ENCODE results near the gene TMEM175. TPM values are rescaled to one million over a fixed set of nuclear protein-coding genes. Genes with fewer than 3 reads are reported as not detected.

TMEM175 gene
- total and polyA plus RNA-seq, 2 of the 4 experiments (the other 2 are of a cell fraction) = 7.7 to 41.9 TPM

DNA sequence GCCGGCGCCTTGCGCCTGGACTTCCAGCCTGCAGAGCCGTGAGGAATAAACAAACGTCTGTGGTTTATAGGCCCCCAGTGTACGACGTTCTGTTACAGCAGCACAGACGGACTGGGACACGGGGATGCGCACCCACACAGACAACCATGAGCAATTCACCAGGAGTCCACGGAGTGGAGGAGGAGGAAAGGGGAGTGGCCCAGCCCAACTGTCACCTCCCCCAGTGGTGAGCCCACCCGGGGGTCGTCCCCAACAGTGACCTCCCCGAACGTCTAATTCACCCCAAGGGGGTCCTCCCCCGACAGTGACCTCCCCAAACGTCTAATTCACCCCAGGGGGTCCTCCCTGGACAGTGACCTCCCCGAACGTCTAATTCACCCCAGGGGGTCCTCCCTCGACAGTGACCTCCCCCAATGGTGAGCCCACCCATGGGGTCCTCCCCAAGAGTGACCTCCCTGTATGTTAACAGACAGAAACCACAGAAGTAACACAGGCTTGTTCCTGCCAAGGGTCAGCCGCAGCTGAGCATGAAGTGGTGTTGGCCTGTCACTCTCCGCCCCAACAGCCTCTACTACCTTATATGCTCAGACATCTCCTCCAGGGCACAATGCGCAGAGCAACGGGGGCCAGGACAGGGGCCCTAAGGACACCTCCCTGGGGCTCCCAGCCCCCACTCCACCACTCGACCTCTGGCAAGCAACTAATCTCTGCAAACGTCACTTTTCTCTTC is 6.3 kb upstream of the TMEM175 start:
- peaks cover 88% of the 10 kb centered on the region for H4K20me1 ChIP-seq (ENCODE audit: insufficient read depth, low read length)
- no peak for ATAC-seq (ENCODE audit: low read depth)
- peaks cover 20% of the 10 kb centered on the region for H3K4me1 ChIP-seq (ENCODE audit: control insufficient read depth, insufficient read depth, low read length)
- no peak overlapping the region for H4K91ac ChIP-seq (ENCODE audit: insufficient read depth, low read depth, low read length)
- no peak overlapping the region for H4K5ac ChIP-seq (ENCODE audit: low read depth, low read length)
- no peak overlapping the region for H2AFZ ChIP-seq (replicated peaks; ENCODE audit: low read length, poor library complexity)
- H2AK5ac ChIP-seq (ENCODE audit: low read depth, low read length) = no peak overlapping the region
- H3K27me3 ChIP-seq (ENCODE audit: control insufficient read depth, insufficient read depth, low read length) = no peaks in the 10 kb centered on the region
- ChIA-PET CTCF (no interaction called here), POLR2A (ENCODE audit: unreplicated experiment) (no interaction called here)
- H2AK9ac ChIP-seq (replicated peaks; ENCODE audit: low read depth, low read length, poor library complexity) = no peak overlapping the region
- no peak overlapping the region for H3K27ac ChIP-seq (ENCODE audit: insufficient read depth, low read length)
- H3K4me2 ChIP-seq (ENCODE audit: low read depth, low read length) = no peak overlapping the region
- no peak overlapping the region for H3K56ac ChIP-seq (ENCODE audit: extremely low read depth, insufficient read depth, low read length)
- H3K18ac ChIP-seq (ENCODE audit: low read depth, low read length) = no peak overlapping the region
- H3K4me3 ChIP-seq (ENCODE audit: insufficient read depth, low read depth, low read length) = no peak overlapping the region
- H3K9me3 ChIP-seq (ENCODE audit: control insufficient read depth, insufficient read depth, low read length) = no peaks in the 10 kb centered on the region
- DNase-seq = no peak
- dilution Hi-C loops (cut with HindIII; ENCODE audit: low sequenced_read_pairs, unreplicated experiment) (no loop called here), in situ Hi-C loops (cut with MboI; ENCODE audit: low sequenced_read_pairs) (no loop called here), intact Hi-C loops (cut with micrococcal nuclease) (no loop called here)
- peaks cover 11 to 76% of the 10 kb centered on the region in 2 experiments; a peak in 2 of 4 replicates for H3K79me1 ChIP-seq (ENCODE audit: low read depth in 1 of 2, low read length in 2 of 2)
- H3K9ac ChIP-seq (ENCODE audit: low read depth, low read length) = no peak overlapping the region
- H3K23ac ChIP-seq (ENCODE audit: low read depth, low read length) = no peak overlapping the region
- no peak overlapping the region for H3K14ac ChIP-seq (replicated peaks; ENCODE audit: low read depth, low read length)
- H2BK120ac ChIP-seq (ENCODE audit: low read depth, low read length) = no peak overlapping the region
- H2BK20ac ChIP-seq (ENCODE audit: low read depth, low read length) = no peak overlapping the region
- H3K4ac ChIP-seq (ENCODE audit: low read depth, low read length) = no peak overlapping the region
- H4K8ac ChIP-seq (ENCODE audit: low read depth in 2 of 2, low read length in 2 of 2) = no peak overlapping the region
- H2BK5ac ChIP-seq (ENCODE audit: low read depth, low read length, poor library complexity, severe bottlenecking) = no peak overlapping the region
- BruUV-seq (replicated peaks) = no TSS peak
- H3K36me3 ChIP-seq (ENCODE audit: control insufficient read depth, insufficient read depth, low read length) = peaks cover 7% of the 10 kb centered on the region; the same call in 1 of the 2 replicates
- H3K9me1 ChIP-seq (ENCODE audit: insufficient read depth, low read length) = peaks cover 23% of the 10 kb centered on the region
- no peak overlapping the region for H2BK15ac ChIP-seq (ENCODE audit: low read depth, low read length)
- TF ChIP-seq FOS (IDR thresholded peaks at IDR 0.05; ENCODE audit: low read depth, low read length) = no peak
- TF ChIP-seq, protein P1, sequence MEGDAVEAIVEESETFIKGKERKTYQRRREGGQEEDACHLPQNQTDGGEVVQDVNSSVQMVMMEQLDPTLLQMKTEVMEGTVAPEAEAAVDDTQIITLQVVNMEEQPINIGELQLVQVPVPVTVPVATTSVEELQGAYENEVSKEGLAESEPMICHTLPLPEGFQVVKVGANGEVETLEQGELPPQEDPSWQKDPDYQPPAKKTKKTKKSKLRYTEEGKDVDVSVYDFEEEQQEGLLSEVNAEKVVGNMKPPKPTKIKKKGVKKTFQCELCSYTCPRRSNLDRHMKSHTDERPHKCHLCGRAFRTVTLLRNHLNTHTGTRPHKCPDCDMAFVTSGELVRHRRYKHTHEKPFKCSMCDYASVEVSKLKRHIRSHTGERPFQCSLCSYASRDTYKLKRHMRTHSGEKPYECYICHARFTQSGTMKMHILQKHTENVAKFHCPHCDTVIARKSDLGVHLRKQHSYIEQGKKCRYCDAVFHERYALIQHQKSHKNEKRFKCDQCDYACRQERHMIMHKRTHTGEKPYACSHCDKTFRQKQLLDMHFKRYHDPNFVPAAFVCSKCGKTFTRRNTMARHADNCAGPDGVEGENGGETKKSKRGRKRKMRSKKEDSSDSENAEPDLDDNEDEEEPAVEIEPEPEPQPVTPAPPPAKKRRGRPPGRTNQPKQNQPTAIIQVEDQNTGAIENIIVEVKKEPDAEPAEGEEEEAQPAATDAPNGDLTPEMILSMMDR (conservative IDR thresholded peaks at IDR 0.05; ENCODE audit: low read depth, low read length) = no peak
- 57% methylated on average over 10 of the region's 26 CpGs; no CpG with 5 or more reads in 1 of the 2 experiments for WGBS, 2 experiments (ENCODE audit: extremely low coverage in 2 of 2, insufficient read length in 1 of 2)
